Astrocyte of the spinal cord (primary cell): Measurements from ENCODE around the gene CHRNA10.

ENCODE experiments used
- DNase-seq: peaks from one replicate; pipeline ENCODE4 v3.0.0; 2011; ENCODE audit warnings: low read depth, low spot score
- H3K4me3 ChIP-seq: 2 replicates; pipeline ENCODE4 v1.5.1; 2011; ENCODE audit warnings: low read depth, mild to moderate bottlenecking, low read length, moderate library complexity
- CTCF ChIP-seq: IDR thresholded peaks from 2 replicates; pipeline ENCODE4 v1.5.1; 2012; ENCODE audit warnings: low read depth, mild to moderate bottlenecking, low read length, inconsistent platforms
- in situ Hi-C: cut with HindIII; loops from 2 replicates; pipeline ENCODE4 v1.10.0; 2017; ENCODE audit warnings: low sequenced_read_pairs

The CHRNA10 gene

GRCh38 chr11:3671334-3672254 lies at the start of gene CHRNA10:
Gene CHRNA10, minus strand, starts transcription at chr11:3671384. Its CDS starts 72 bp downstream, at chr11:3671312.
- H3K4me3 ChIP-seq = no peak within 1 kb of the TSS
- TF ChIP-seq CTCF = no peak
- in situ Hi-C loops = no loop called here
- DNase-seq = no peak

- TF ChIP-seq CTCF = no peak
- H3K4me3 ChIP-seq = no peak overlapping the region
- in situ Hi-C loops = no loop called here
- DNase-seq = no peak
These were observed 41.1 kb upstream of the CHRNA10 start for GRCh38 chr11:3712274-3712673.

GRCh38 chr11:3710485-3711259 lies 39.5 kb upstream of the CHRNA10 start:
- no peak for TF ChIP-seq CTCF
- in situ Hi-C loops = no loop called here
- no peak overlapping the region for H3K4me3 ChIP-seq
- DNase-seq = peak; percentile 27

- peak; percentile 54 for DNase-seq
- in situ Hi-C loops = no loop called here
- H3K4me3 ChIP-seq = no peak overlapping the region
- no peak for TF ChIP-seq CTCF
These were observed 38.8 kb upstream of the CHRNA10 start for GRCh38 chr11:3709977-3710376.

GRCh38 chr11:3707176-3707575 lies 36.0 kb upstream of the CHRNA10 start:
- DNase-seq = no peak
- in situ Hi-C loops = no loop called here
- no peak for TF ChIP-seq CTCF
- no peak overlapping the region for H3K4me3 ChIP-seq

- no peak for TF ChIP-seq CTCF
- no peak for DNase-seq
- in situ Hi-C loops = no loop called here
- H3K4me3 ChIP-seq = no peak overlapping the region
These were observed 32.2 kb upstream of the CHRNA10 start for GRCh38 chr11:3703383-3703782.
